Stomach (tissue), 9 donors: Measurements from ENCODE around the gene FAM222A. TPM values are rescaled to one million over a fixed set of nuclear protein-coding genes. Genes with fewer than 3 reads are reported as not detected.

Experiments used
- DNase-seq, 2 donors: peaks; one replicate each; pipeline versions ENCODE4 v3.0.0 to v3.0.0-alpha.2; 2013 to 2019
- H3K27ac ChIP-seq, 5 donors: fragments of 200-600 bp in 4 of 5; sonication (generic) in 4 of 5; one replicate each; pipeline ENCODE4 v1.5.1; 2013 to 2019; ENCODE audit warnings: mild to moderate bottlenecking in 1 of 5, moderate library complexity in 1 of 5
- H3K27me3 ChIP-seq, 3 donors: fragments of 200-600 bp; sonication (generic); one replicate each; pipeline ENCODE4 v1.5.1; 2017 to 2019; ENCODE audit warnings: mixed run types in 1 of 3
- H3K36me3 ChIP-seq, 4 donors: fragments of 200-600 bp; sonication (generic); 1 replicate in 3 of 4; 2 replicates in 1 of 4; pipeline ENCODE4 v1.5.1; 2016 to 2019
- H3K4me1 ChIP-seq, 4 donors: fragments of 200-600 bp; sonication (generic); one replicate each; pipeline ENCODE4 v1.5.1; 2016 to 2019
- H3K4me3 ChIP-seq, 4 donors: fragments of 200-600 bp; sonication (generic) in 3 of 4; one replicate each; pipeline ENCODE4 v1.5.1; 2016 to 2019; ENCODE audit warnings: mild to moderate bottlenecking in 1 of 4
- H3K9me3 ChIP-seq, 4 donors: fragments of 200-600 bp; sonication (generic); one replicate each; pipeline ENCODE4 v1.5.1; 2016 to 2019
- EP300 ChIP-seq: sonication (generic); formaldehyde crosslinking; IDR thresholded peaks from one replicate; pipeline ENCODE4 v1.6.1; 2017; ENCODE audit warnings: antibody characterized with exemption
- POLR2A ChIP-seq, 4 donors: fragments of 450-650 bp; IDR thresholded peaks; one replicate each; pipeline ENCODE4 v1.6.1; 2016; ENCODE audit warnings: antibody characterized with exemption in 4 of 4, control low read depth in 2 of 4, mild to moderate bottlenecking in 1 of 4, moderate library complexity in 1 of 4
- POLR2AphosphoS5 ChIP-seq, 3 donors: sonication (generic); formaldehyde crosslinking; IDR thresholded peaks; one replicate each; pipeline ENCODE4 v1.6.1; 2016; ENCODE audit warnings: antibody characterized with exemption in 3 of 3
- WGBS, 5 donors: extraction: QIAGEN DNeasy Blood & Tissue Kit in 3 of 5; methylation state at CpG; one replicate each; pipeline versions ENCODE4 v1.1.5 to v1.1.7; 2013 to 2018; 5-methylcytosine and 5-hydroxymethylcytosine counted together
- intact Hi-C: fragments of 100-400 bp; cut with DNase I; formaldehyde crosslinking; loops from one replicate; pipeline ENCODE4 v1.15.1; 2023; ENCODE audit warnings: low total_unique reads
- polyA plus RNA-seq, 3 donors: library from polyadenylated mRNA; stranded (reverse); fragments of 200-250 nt; gene quantifications; one replicate each; pipeline ENCODE4 v1.2.3, GENCODE V29; 2013
- total RNA-seq, 5 donors: library from RNA; depleted of rRNA; stranded (reverse); fragments of >200 nt; gene quantifications; one replicate each; pipeline versions ENCODE4 v1.1.0 to v1.2.3, GENCODE V29; 2014 to 2016
- TF ChIP-seq, protein P1 (sequence below), 7 experiments: fragments of 450-650 bp in 4 of 7; fragments of 200-600 bp in 3 of 7; sonication (generic) in 3 of 7; IDR thresholded peaks; one replicate each; pipeline ENCODE4 v1.5.1; 2016 to 2019; ENCODE audit warnings: antibody characterized with exemption in 7 of 7, control low read depth in 2 of 7, mild to moderate bottlenecking in 1 of 7
- donor health status: healthy with polysubstance abuse.
- donor health status: Bipolar disorder and iron deficiency.
- donor health status: healthy.

FAM222A gene
- total and polyA plus RNA-seq, 8 donors = 1.7 to 19.7 (median 4.5) TPM

GRCh38 chr12:109795023-109795422 lies 81.4 kb downstream of the FAM222A start:
- 93 to 97% (median 96%) methylated on average over 2 of the region's 2 CpGs for WGBS, 5 donors
- no peaks in the 10 kb centered on the region for H3K36me3 ChIP-seq
- no peak for DNase-seq

GRCh38 chr12:109796057-109796456 lies 82.4 kb downstream of the FAM222A start:
- peaks cover 0 to 23% (median 0%) of the 10 kb centered on the region in 3 donors for H3K27me3 ChIP-seq
- no peaks in the 10 kb centered on the region for H3K4me1 ChIP-seq
- no peaks in the 10 kb centered on the region for H3K36me3 ChIP-seq
- H3K9me3 ChIP-seq = no peaks in the 10 kb centered on the region
- 68 to 86% (median 72%) methylated on average over 2 of the region's 2 CpGs for WGBS, 5 donors
- H3K27ac ChIP-seq = no peak overlapping the region
- TF ChIP-seq, protein P1, sequence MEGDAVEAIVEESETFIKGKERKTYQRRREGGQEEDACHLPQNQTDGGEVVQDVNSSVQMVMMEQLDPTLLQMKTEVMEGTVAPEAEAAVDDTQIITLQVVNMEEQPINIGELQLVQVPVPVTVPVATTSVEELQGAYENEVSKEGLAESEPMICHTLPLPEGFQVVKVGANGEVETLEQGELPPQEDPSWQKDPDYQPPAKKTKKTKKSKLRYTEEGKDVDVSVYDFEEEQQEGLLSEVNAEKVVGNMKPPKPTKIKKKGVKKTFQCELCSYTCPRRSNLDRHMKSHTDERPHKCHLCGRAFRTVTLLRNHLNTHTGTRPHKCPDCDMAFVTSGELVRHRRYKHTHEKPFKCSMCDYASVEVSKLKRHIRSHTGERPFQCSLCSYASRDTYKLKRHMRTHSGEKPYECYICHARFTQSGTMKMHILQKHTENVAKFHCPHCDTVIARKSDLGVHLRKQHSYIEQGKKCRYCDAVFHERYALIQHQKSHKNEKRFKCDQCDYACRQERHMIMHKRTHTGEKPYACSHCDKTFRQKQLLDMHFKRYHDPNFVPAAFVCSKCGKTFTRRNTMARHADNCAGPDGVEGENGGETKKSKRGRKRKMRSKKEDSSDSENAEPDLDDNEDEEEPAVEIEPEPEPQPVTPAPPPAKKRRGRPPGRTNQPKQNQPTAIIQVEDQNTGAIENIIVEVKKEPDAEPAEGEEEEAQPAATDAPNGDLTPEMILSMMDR (IDR thresholded peaks at IDR 0.05) = no peak
- no peak for TF ChIP-seq POLR2AphosphoS5 (IDR thresholded peaks at IDR 0.05)
- TF ChIP-seq POLR2A (IDR thresholded peaks at IDR 0.05) = no peak
- TF ChIP-seq EP300 = no peak
- no peak for DNase-seq
- intact Hi-C loops = no loop called here
- H3K4me3 ChIP-seq = no peak overlapping the region

More at GRCh38 chr12:109795023-109795422, 81.4 kb downstream of the FAM222A start:
- H3K27ac ChIP-seq = no peak overlapping the region
- no peaks in the 10 kb centered on the region for H3K9me3 ChIP-seq
- H3K27me3 ChIP-seq = peaks cover 0 to 23% (median 0%) of the 10 kb centered on the region in 3 donors
- no peak overlapping the region for H3K4me3 ChIP-seq
- intact Hi-C loops = no loop called here
- TF ChIP-seq POLR2A (IDR thresholded peaks at IDR 0.05) = no peak
- TF ChIP-seq POLR2AphosphoS5 (IDR thresholded peaks at IDR 0.05) = no peak
- TF ChIP-seq, protein P1 (IDR thresholded peaks at IDR 0.05) = no peak
- no peak for TF ChIP-seq EP300
- H3K4me1 ChIP-seq = no peaks in the 10 kb centered on the region

DNA sequence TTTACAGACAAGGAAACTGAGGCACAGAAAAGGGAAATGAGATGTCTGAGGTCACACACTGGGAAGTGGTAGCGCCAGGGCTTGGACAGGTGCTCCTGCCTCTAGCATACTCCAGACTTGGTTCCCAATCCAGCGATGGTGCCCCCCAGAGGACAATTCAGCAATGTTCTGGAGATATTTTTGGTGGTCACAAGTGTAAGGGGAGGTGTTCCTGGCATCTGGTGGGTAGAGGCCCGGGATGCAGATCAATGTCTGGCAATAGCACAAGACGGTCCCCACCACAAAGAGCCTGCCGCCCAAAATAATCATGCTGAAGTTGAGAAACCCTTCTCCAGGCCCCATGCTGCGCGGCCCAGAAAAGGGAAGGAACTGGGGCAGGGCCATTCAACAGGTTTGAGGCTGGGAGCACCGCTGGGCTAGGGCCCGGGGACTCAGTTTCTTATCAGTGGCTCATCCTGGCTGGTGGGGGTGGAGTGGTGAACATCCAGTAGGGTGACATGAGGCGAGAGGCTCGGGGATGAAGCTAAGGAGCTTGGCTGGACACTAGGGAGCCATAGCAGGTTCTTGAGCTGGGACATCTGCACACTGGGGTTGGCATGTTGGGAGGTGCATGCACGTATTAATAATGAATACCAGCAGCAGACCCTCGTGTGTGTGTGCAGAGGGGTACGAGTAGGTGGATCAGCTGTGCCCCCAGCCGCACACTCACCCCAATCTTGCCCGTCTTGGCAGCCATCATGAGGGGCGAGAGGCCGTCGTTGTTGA lies 84.5 kb downstream of the FAM222A start:
- H3K4me3 ChIP-seq = no peak overlapping the region
- no peak overlapping the region for H3K27ac ChIP-seq
- no peaks in the 10 kb centered on the region for H3K4me1 ChIP-seq
- H3K9me3 ChIP-seq = no peaks in the 10 kb centered on the region
- peaks cover 0 to 23% (median 0%) of the 10 kb centered on the region in 3 donors for H3K27me3 ChIP-seq
- no peaks in the 10 kb centered on the region for H3K36me3 ChIP-seq
- WGBS, 5 donors = 80 to 84% (median 82%) methylated on average over 15 to 19 of the region's 19 CpGs
- intact Hi-C loops = no loop called here
- DNase-seq = no peak
- TF ChIP-seq POLR2A (IDR thresholded peaks at IDR 0.05) (no peak), POLR2AphosphoS5 (IDR thresholded peaks at IDR 0.05) (no peak), EP300 (no peak)
- TF ChIP-seq, protein P1 (IDR thresholded peaks at IDR 0.05) = no peak

DNA sequence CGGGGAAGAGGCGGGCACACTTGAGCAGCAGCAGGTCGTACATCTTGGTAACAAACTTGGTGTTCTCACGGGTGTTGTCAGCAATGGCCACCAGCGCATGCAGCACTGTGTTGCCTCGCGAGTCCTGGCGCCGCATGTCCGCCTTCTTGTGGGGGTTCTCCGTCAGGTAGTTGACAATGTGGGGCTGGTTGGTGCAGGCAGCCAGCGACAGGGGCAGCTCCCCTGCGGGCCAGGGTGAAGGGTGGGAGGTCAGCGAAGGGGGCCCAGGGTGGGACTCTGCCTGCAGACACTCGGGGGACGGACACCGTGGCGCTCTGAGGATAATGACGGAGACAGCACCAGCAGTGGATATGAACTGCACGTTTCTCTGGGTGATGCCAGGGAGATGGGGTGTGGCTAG lies 85.1 kb downstream of the FAM222A start:
- WGBS, 5 donors = 86 to 91% (median 89%) methylated on average over 18 to 20 of the region's 20 CpGs
- H3K27me3 ChIP-seq = peaks cover 0 to 19% (median 0%) of the 10 kb centered on the region in 3 donors
- no peak for DNase-seq
- H3K9me3 ChIP-seq = no peaks in the 10 kb centered on the region
- TF ChIP-seq POLR2AphosphoS5 (IDR thresholded peaks at IDR 0.05) (no peak), POLR2A (IDR thresholded peaks at IDR 0.05) (no peak), EP300 (no peak)
- TF ChIP-seq, protein P1 (IDR thresholded peaks at IDR 0.05) = no peak
- no peak overlapping the region for H3K4me3 ChIP-seq
- no peaks in the 10 kb centered on the region for H3K4me1 ChIP-seq
- H3K36me3 ChIP-seq = no peaks in the 10 kb centered on the region
- H3K27ac ChIP-seq = no peak overlapping the region
- intact Hi-C loops = no loop called here
